Breast epithelium (tissue), 3 donors: ENCODE measurements around the gene TMEM108.

ENCODE experiments used
- POLR2A ChIP-seq: fragments of 450-650 bp; IDR thresholded peaks from one replicate; pipeline ENCODE4 v1.6.1; 2016; ENCODE audit warnings: antibody characterized with exemption, mild to moderate bottlenecking, moderate library complexity
- POLR2AphosphoS5 ChIP-seq, 3 donors: sonication (generic); formaldehyde crosslinking; IDR thresholded peaks; one replicate each; pipeline ENCODE4 v1.6.1; 2017; ENCODE audit warnings: antibody characterized with exemption in 3 of 3
- TF ChIP-seq, protein P1 (sequence below), 3 donors: fragments of 450-650 bp; IDR thresholded peaks; one replicate each; pipeline ENCODE4 v1.5.1; 2016 to 2017; ENCODE audit warnings: antibody characterized with exemption in 3 of 3, mild to moderate bottlenecking in 3 of 3, moderate library complexity in 3 of 3

GRCh38 chr3:133301731-133302130, 263.5 kb downstream of the TMEM108 start:
- TF ChIP-seq POLR2AphosphoS5 (IDR thresholded peaks at IDR 0.05) (no peak), POLR2A (no peak)
- TF ChIP-seq, protein P1, sequence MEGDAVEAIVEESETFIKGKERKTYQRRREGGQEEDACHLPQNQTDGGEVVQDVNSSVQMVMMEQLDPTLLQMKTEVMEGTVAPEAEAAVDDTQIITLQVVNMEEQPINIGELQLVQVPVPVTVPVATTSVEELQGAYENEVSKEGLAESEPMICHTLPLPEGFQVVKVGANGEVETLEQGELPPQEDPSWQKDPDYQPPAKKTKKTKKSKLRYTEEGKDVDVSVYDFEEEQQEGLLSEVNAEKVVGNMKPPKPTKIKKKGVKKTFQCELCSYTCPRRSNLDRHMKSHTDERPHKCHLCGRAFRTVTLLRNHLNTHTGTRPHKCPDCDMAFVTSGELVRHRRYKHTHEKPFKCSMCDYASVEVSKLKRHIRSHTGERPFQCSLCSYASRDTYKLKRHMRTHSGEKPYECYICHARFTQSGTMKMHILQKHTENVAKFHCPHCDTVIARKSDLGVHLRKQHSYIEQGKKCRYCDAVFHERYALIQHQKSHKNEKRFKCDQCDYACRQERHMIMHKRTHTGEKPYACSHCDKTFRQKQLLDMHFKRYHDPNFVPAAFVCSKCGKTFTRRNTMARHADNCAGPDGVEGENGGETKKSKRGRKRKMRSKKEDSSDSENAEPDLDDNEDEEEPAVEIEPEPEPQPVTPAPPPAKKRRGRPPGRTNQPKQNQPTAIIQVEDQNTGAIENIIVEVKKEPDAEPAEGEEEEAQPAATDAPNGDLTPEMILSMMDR (IDR thresholded peaks at IDR 0.05) = no peak
